Esophagus (tissue), 2 donors: ENCODE measurements around the gene FGFR2. TPM values are rescaled to one million over a fixed set of nuclear protein-coding genes. Genes with fewer than 3 reads are reported as not detected.
"Not testable (repeated sequence)": the region's sequence is repeated elsewhere in the genome, so short reads cannot be mapped to it uniquely, and the experiment has no call there.

Source experiments
- H3K27ac ChIP-seq, 2 donors: one replicate each; pipeline ENCODE4 v1.5.1; 2013; ENCODE audit warnings: low read depth in 2 of 2, mild to moderate bottlenecking in 2 of 2, inconsistent platforms in 1 of 2, low read length in 1 of 2, moderate library complexity in 1 of 2
- H3K27me3 ChIP-seq, 2 donors: one replicate each; pipeline ENCODE4 v1.6.1; 2013; ENCODE audit warnings: low read length in 2 of 2, control low read depth in 1 of 2, mild to moderate bottlenecking in 1 of 2; ENCODE audit not compliant: insufficient read depth in 2 of 2, control insufficient read depth in 1 of 2
- H3K36me3 ChIP-seq, 2 donors: one replicate each; pipeline ENCODE4 v1.6.1; 2013; ENCODE audit warnings: low read length in 1 of 2; ENCODE audit not compliant: control insufficient read depth in 2 of 2, insufficient read depth in 2 of 2
- H3K4me1 ChIP-seq, 2 donors: one replicate each; pipeline ENCODE4 v1.6.1; 2013; ENCODE audit warnings: low read length in 1 of 2; ENCODE audit not compliant: control insufficient read depth in 2 of 2, insufficient read depth in 2 of 2
- H3K4me3 ChIP-seq, 2 donors: one replicate each; pipeline ENCODE4 v1.5.1; 2013; ENCODE audit warnings: low read length in 2 of 2, mild to moderate bottlenecking in 2 of 2, low read depth in 1 of 2, moderate library complexity in 1 of 2
- H3K9me3 ChIP-seq, 2 donors: one replicate each; pipeline ENCODE4 v1.6.1; 2013; ENCODE audit warnings: mild to moderate bottlenecking in 2 of 2, low read depth in 1 of 2, low read length in 1 of 2, moderate library complexity in 1 of 2; ENCODE audit not compliant: control insufficient read depth in 2 of 2, insufficient read depth in 1 of 2
- WGBS, 2 donors: extraction: QIAGEN DNeasy Blood & Tissue Kit; methylation state at CpG; one replicate each; pipeline ENCODE4 v1.1.7; 2013; 5-methylcytosine and 5-hydroxymethylcytosine counted together
- polyA plus RNA-seq, 2 donors: library from polyadenylated mRNA; stranded (reverse); fragments of 200-250 nt; gene quantifications; one replicate each; pipeline ENCODE4 v1.2.3, GENCODE V29; 2013
- donor health status: healthy with polysubstance abuse.
- donor health status: Bipolar disorder and iron deficiency.

Gene FGFR2
- polyA plus RNA-seq, 2 donors, result 10.8 to 15.4 TPM

DNA sequence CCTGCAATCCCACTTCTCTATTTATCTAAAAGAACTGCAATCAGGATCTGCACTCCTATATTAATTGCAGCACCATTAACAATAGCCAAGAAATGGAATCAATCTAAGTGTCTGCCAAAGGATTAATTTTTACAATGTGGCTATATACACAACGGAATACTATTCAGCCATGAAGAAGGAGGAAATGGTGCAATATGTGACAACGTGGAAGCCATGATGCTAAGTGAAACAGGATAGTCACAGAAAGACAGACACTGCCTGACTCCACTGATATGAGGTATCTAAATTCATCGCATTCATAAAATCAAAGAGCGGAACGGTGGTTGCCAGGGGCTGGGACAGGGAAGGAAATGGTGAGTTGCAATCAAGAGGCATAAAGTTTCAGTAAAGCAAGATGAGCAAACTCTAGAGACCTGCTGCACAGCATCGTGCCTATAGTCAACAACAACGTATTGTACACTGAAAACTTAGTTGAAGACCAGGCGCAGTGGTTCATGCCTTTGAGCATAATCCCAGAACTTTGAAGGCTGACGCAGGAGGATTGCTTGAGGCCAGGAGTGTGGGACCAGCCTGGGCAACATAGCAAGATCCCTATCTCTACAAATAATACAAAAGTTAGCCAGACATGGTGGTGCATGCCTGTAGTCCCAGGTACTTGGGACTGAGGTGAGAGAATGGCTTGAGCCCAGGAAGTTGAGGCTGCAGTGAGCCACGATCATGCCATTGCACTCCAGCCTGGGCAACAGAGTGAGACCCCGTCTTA is 76.3 kb downstream of the FGFR2 start:
- WGBS, 2 donors, result 85% methylated on average over 11 of the region's 11 CpGs

DNA sequence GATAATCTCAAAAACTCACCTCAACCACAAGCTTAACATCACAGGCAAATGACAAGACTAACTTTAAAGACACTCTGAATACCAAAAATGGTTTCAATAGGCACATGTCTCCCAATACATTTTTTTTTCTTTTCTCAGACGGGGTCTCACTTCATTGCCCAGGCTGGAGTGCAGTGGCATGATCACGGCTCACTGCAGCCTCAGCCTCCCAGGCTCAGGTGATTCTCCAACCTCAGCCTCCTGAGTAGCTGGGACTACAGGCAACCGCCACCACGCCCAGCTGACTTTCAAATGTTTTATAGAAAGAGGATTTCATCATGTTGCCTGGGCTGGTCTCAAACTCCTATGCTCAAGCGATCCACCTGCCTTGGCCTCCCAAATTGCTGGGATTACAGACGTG is 77.7 kb downstream of the FGFR2 start:
- not testable (repeated sequence) for H3K27ac ChIP-seq, H3K4me3 ChIP-seq, H3K36me3 ChIP-seq, H3K27me3 ChIP-seq, H3K9me3 ChIP-seq
- 87 to 92% methylated on average over 6 of the region's 6 CpGs for WGBS, 2 donors
- H3K4me1 ChIP-seq, result peaks cover 13 to 14% of the 10 kb centered on the region in 2 donors

More for the DNA sequence above, 76.3 kb downstream of the FGFR2 start:
- peaks cover 13 to 14% of the 10 kb centered on the region in 2 donors for H3K4me1 ChIP-seq
- H3K27ac ChIP-seq, result no peak overlapping the region
- H3K36me3 ChIP-seq, result peaks cover 0 to 3% of the 10 kb centered on the region in 2 donors
- no peak overlapping the region for H3K4me3 ChIP-seq
- H3K27me3 ChIP-seq, result no peaks in the 10 kb centered on the region
- H3K9me3 ChIP-seq, result no peaks in the 10 kb centered on the region

DNA sequence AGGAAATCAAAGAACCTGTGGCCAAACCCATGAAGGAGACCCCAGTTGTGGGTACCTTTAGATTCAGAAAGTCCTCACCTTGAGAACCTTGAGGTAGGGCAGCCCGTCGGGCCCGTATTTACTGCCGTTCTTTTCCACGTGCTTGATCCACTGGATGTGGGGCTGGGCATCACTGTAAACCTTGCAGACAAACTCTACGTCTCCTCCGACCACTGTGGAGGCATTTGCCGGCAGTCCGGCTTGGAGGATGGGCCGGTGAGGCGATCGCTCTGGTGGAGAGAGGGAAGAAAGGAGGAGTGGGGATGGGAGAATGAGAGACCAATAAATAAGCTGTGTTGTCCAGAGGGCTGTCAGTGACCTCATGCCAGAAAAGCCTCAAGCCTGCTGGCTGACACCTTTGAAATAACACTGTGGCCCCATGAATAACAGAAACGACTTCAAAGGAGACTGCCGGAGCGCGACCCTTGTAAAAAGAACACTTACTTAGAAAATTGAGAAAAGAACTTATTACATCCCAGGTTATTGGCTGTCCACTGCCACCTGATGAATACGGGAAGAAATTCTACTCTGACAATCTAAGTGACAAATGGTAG is 78.2 kb downstream of the FGFR2 start:
- WGBS, 2 donors, result 82 to 85% methylated on average over 17 of the region's 17 CpGs
- peaks cover 0 to 3% of the 10 kb centered on the region in 2 donors for H3K36me3 ChIP-seq

DNA sequence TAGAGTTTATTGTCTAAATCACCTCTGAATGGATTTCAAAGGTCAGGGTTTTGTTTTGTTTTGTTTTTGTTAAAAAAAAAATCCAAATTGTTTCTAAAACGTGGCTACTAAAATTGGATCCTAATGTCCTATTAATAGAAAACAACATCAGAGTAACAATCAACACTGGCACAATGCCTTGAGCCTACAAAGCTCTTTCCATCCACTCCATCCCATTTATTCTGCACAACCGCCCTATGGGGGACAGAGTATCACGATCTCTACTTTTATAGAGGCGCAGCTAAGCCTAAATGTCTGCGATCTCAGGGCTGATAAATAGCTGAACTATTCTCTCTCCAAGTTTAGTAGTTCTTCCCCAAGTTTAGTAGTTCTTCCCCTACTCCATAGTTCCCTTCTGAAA is 78.8 kb downstream of the FGFR2 start:
- 61% methylated on average over 5 of the region's 5 CpGs for WGBS, 2 donors
- no peak overlapping the region for H3K27ac ChIP-seq
- no peaks in the 10 kb centered on the region for H3K27me3 ChIP-seq
- H3K4me1 ChIP-seq, result peaks cover 10% of the 10 kb centered on the region in 2 donors
- H3K36me3 ChIP-seq, result peaks cover 0 to 3% of the 10 kb centered on the region in 2 donors
- H3K9me3 ChIP-seq, result no peaks in the 10 kb centered on the region
- H3K4me3 ChIP-seq, result no peak overlapping the region

More for the DNA sequence above, 78.2 kb downstream of the FGFR2 start:
- Histone ChIP-seq H3K4me3 (no peak overlapping the region), H3K27me3 (no peaks in the 10 kb centered on the region), H3K27ac (no peak overlapping the region), H3K4me1 (peaks cover 13 to 14% of the 10 kb centered on the region in 2 donors), H3K9me3 (no peaks in the 10 kb centered on the region)

DNA sequence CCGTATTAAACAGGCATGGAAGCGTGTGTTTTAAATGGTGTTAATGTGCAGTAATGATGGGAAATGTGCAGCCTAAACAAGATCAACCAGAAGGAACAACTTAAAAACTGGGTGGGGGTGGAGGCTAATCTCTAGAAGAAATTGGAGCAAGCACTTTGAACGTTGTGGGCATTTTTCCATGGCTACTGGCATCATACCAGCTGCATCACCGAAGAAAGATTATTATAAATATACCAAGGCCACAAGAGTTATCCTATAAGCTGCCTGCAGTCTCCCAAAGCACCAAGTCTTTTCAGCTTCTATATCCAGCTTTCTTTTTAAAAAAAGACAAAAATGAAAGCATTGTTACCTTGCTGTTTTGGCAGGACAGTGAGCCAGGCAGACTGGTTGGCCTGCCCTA is 79.9 kb downstream of the FGFR2 start:
- Histone ChIP-seq H3K4me1 (peaks cover 7 to 8% of the 10 kb centered on the region in 2 donors), H3K9me3 (no peaks in the 10 kb centered on the region), H3K36me3 (peaks cover 0 to 3% of the 10 kb centered on the region in 2 donors), H3K4me3 (no peak overlapping the region), H3K27me3 (no peaks in the 10 kb centered on the region), H3K27ac (peak overlapping the region in 1 of 2 donors; percentile 17)
- WGBS, 2 donors, result 45 to 50% methylated on average over 4 of the region's 4 CpGs

DNA sequence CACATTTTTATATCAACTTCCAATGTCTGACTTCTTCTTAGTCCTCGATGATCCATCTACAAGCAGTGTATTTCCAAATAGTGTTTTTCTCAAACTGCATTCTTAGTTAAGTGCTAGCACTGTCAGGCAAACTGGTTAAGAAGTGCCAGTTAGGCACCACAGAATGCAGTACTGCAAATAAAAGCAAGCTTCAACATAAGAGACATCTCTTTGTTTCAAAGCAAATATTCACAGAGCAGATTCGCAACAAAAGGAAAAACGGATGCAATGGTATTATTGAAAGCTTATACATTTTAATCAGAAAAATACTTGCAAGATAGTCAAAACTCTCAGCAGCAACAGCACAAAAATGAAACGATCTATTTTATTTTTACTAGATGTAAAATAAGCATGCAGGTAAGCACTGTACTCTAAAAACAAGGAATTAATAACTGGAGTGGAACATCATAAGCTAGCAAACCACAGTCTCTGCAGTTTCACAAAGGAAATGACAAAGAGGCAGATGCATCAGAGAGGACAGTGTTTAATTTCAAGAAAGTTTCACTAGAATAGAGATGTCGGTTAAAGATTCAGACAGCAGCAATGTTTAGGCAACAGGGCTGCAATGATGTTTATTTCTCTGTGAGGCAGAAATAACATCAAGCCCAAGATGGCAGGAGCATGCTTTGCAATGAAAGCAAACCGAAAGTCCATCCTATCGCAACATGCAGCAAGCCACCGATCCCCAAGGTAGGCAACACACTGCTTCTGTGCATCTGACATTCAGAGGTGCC is 82.0 kb downstream of the FGFR2 start:
- 68 to 70% methylated on average over 8 of the region's 8 CpGs for WGBS, 2 donors
- Histone ChIP-seq H3K27me3 (no peaks in the 10 kb centered on the region), H3K36me3 (peaks cover 0 to 5% of the 10 kb centered on the region in 2 donors)

GRCh38 chr10:121514141-121514865 is 83.9 kb downstream of the FGFR2 start:
- Histone ChIP-seq H3K4me1 (peaks cover 4 to 5% of the 10 kb centered on the region in 2 donors), H3K4me3 (no peak overlapping the region), H3K27me3 (no peaks in the 10 kb centered on the region), H3K9me3 (no peaks in the 10 kb centered on the region), H3K36me3 (peaks cover 0 to 5% of the 10 kb centered on the region in 2 donors), H3K27ac (no peak overlapping the region)
- 80 to 84% methylated on average over 8 of the region's 8 CpGs for WGBS, 2 donors

More for the DNA sequence above, 82.0 kb downstream of the FGFR2 start:
- H3K4me3 ChIP-seq, result no peak overlapping the region
- H3K27ac ChIP-seq, result no peak overlapping the region
- no peaks in the 10 kb centered on the region for H3K9me3 ChIP-seq
- H3K4me1 ChIP-seq, result peaks cover 4 to 5% of the 10 kb centered on the region in 2 donors

GRCh38 chr10:121511943-121512342 is 86.3 kb downstream of the FGFR2 start:
- 78 to 79% methylated on average over 5 of the region's 5 CpGs for WGBS, 2 donors
- H3K36me3 ChIP-seq, result peaks cover 0 to 4% of the 10 kb centered on the region in 2 donors
- no peaks in the 10 kb centered on the region for H3K4me1 ChIP-seq
- no peak overlapping the region for H3K27ac ChIP-seq
- no peaks in the 10 kb centered on the region for H3K27me3 ChIP-seq
- H3K4me3 ChIP-seq, result no peak overlapping the region
- H3K9me3 ChIP-seq, result no peaks in the 10 kb centered on the region

DNA sequence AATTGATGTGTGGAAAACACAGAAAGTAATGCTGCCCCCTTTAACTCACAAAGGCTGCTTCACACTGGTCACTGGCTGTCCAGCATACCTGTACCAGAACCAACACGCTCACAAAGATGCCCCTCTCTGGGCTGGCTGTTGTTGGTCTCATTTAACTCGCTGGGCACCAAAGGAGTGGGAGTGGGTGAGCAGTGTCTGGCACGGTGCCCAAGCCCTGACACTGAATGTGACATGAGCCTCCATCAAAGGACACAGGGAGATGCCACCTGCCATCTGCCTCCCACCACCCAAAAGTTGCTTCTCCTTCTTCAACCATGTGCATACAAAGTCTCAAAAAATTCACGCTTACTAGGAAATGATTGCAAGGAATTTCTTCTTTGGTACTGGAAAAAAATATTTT is 86.8 kb downstream of the FGFR2 start:
- 89% methylated on average over 4 of the region's 4 CpGs for WGBS, 2 donors
- Histone ChIP-seq H3K36me3 (peaks cover 0 to 4% of the 10 kb centered on the region in 2 donors), H3K27me3 (no peaks in the 10 kb centered on the region), H3K9me3 (no peaks in the 10 kb centered on the region), H3K4me3 (no peak overlapping the region), H3K4me1 (no peaks in the 10 kb centered on the region), H3K27ac (no peak overlapping the region)
